Endothelial cell of umbilical vein (primary cell): Measurements from ENCODE around the gene SLC2A2. TPM values are rescaled to one million over a fixed set of nuclear protein-coding genes. Genes with fewer than 3 reads are reported as not detected.

Source experiments
- BruUV-seq: library from RNA; stranded (reverse); fragments of 400-500 nt; replicated peaks from 2 replicates; lab custom pipeline; 2021; lab: Mats Ljungman, UMichigan
- CTCF ChIA-PET: fragments of 300-600, 350-600 bp; sonication (Branson Sonifier 250); formaldehyde crosslinking; loops from one replicate; lab custom pipeline; 2021; ENCODE audit warnings: antibody characterized with exemption, inconsistent platforms; lab: Charles Lee
- POLR2A ChIA-PET: fragments of 300-600, 350-600 bp; sonication (Branson Sonifier 250); formaldehyde crosslinking; loops from one replicate; lab custom pipeline; 2021; ENCODE audit warnings: antibody characterized with exemption, inconsistent platforms; lab: Charles Lee
- DNase-seq: peaks from one replicate; pipeline ENCODE4 v3.0.0-alpha.2; 2011; ENCODE audit warnings: low read depth, low spot score
- FAIRE-seq: peaks from 2 replicates; lab custom pipeline; 2011; peaks lifted over from hg19 to GRCh38; lab: Jason Lieb, UNC
- H2AFZ ChIP-seq: 2 replicates; pipeline ENCODE4 v1.6.0; 2012; ENCODE audit warnings: low read depth, low read length, control low read depth, inconsistent platforms
- H3K27ac ChIP-seq: 2 replicates; pipeline ENCODE4 v1.5.1; 2011; ENCODE audit warnings: low read depth, mild to moderate bottlenecking, control low read depth, low read length, moderate library complexity; ENCODE audit not compliant: insufficient read depth
- H3K27me3 ChIP-seq, 2 experiments: 2 replicates each; pipeline versions ENCODE4 v1.6.0 to v1.6.1; 2011; ENCODE audit warnings: low read length in 2 of 2, mixed read lengths in 1 of 2; ENCODE audit not compliant: control insufficient read depth in 2 of 2, insufficient read depth in 2 of 2
- H3K36me3 ChIP-seq, 2 experiments: 2 replicates in 1 of 2; 3 replicates in 1 of 2; pipeline ENCODE4 v1.5.1; 2011; ENCODE audit warnings: low read length in 2 of 2, mild to moderate bottlenecking in 1 of 2, moderate library complexity in 1 of 2; ENCODE audit not compliant: control insufficient read depth in 2 of 2, insufficient read depth in 2 of 2; ENCODE audit errors: extremely low read depth in 1 of 2
- H3K4me1 ChIP-seq: 3 replicates; pipeline ENCODE4 v1.5.1; 2011; ENCODE audit warnings: mild to moderate bottlenecking, low read length; ENCODE audit not compliant: control insufficient read depth, insufficient read depth; ENCODE audit errors: extremely low read depth
- H3K4me2 ChIP-seq: 2 replicates; pipeline ENCODE4 v1.6.1; 2011; ENCODE audit warnings: low read length, control low read depth, mixed read lengths; ENCODE audit not compliant: insufficient read depth
- H3K4me3 ChIP-seq, 3 experiments: fragments of 200-600 bp in 1 of 3; sonication (generic), shearing (Covaris generic) in 1 of 3; replicated peaks in 1 of 3; 2 replicates each; pipeline ENCODE4 v1.5.1; 2011 to 2016; ENCODE audit warnings: control low read depth in 3 of 3, low read length in 3 of 3, mild to moderate bottlenecking in 2 of 3, inconsistent platforms in 1 of 3, low read depth in 1 of 3, moderate library complexity in 1 of 3; ENCODE audit not compliant: insufficient read depth in 1 of 3
- H3K79me2 ChIP-seq: 2 replicates; pipeline ENCODE4 v1.6.0; 2012; ENCODE audit warnings: low read length, inconsistent platforms; ENCODE audit not compliant: control insufficient read depth, insufficient read depth
- H3K9ac ChIP-seq: replicated peaks from 2 replicates; pipeline ENCODE3; 2011; ENCODE audit warnings: low read length, control low read depth; ENCODE audit not compliant: insufficient read depth; ENCODE audit errors: extremely low read depth
- H3K9me1 ChIP-seq: replicated peaks from 3 replicates; pipeline ENCODE4 v1.6.0; 2011; ENCODE audit warnings: mild to moderate bottlenecking, low read length; ENCODE audit not compliant: control insufficient read depth, insufficient read depth; ENCODE audit errors: extremely low read depth
- H3K9me3 ChIP-seq: replicated peaks from 2 replicates; pipeline ENCODE4 v1.5.1; 2012; ENCODE audit warnings: low read length, inconsistent platforms; ENCODE audit not compliant: control insufficient read depth, insufficient read depth
- H4K20me1 ChIP-seq: replicated peaks from 2 replicates; pipeline ENCODE3; 2011; ENCODE audit warnings: mild to moderate bottlenecking, low read length; ENCODE audit not compliant: control insufficient read depth, insufficient read depth; ENCODE audit errors: extremely low read depth
- CTCF ChIP-seq, 2 donors: IDR thresholded peaks; 1 replicate in 1 of 2; 2 replicates in 1 of 2; pipeline ENCODE4 v1.5.1; 2011; ENCODE audit warnings: low read length in 2 of 2, mild to moderate bottlenecking in 2 of 2, moderate library complexity in 2 of 2, control low read depth in 1 of 2, inconsistent platforms in 1 of 2, low read depth in 1 of 2; ENCODE audit not compliant: insufficient read depth in 1 of 2; ENCODE audit errors: extremely low read depth in 1 of 2
- EZH2 ChIP-seq: IDR thresholded peaks from 2 replicates; pipeline ENCODE4 v1.6.1; 2012; ENCODE audit warnings: borderline replicate concordance, low read depth, mild to moderate bottlenecking, moderate library complexity, low read length, inconsistent platforms; ENCODE audit not compliant: severe bottlenecking
- FOS ChIP-seq: IDR thresholded peaks from 2 replicates; pipeline ENCODE4 v1.6.1; 2011; ENCODE audit warnings: mild to moderate bottlenecking, low read length, moderate library complexity, borderline replicate concordance; ENCODE audit not compliant: insufficient read depth
- GATA2 ChIP-seq: IDR thresholded peaks from 2 replicates; pipeline ENCODE4 v1.7.0; 2011; ENCODE audit warnings: low read depth, mild to moderate bottlenecking, moderate library complexity, mixed read lengths, low read length; ENCODE audit not compliant: insufficient read length, insufficient read depth
- JUN ChIP-seq: IDR thresholded peaks from 2 replicates; pipeline ENCODE4 v1.6.1; 2011; ENCODE audit warnings: borderline replicate concordance, low read depth; ENCODE audit not compliant: insufficient read length, insufficient read depth
- MAX ChIP-seq: IDR thresholded peaks from 2 replicates; pipeline ENCODE4 v1.6.1; 2011; ENCODE audit not compliant: insufficient read depth, insufficient read length
- MYC ChIP-seq: IDR thresholded peaks from one replicate; pipeline ENCODE4 v1.6.1; 2011; ENCODE audit warnings: mild to moderate bottlenecking, low read depth, low read length
- POLR2A ChIP-seq: IDR thresholded peaks from 2 replicates; pipeline ENCODE4 v1.6.1; 2012; ENCODE audit warnings: low read depth, mild to moderate bottlenecking, control low read depth, low read length
- POLR2AphosphoS5 ChIP-seq: IDR thresholded peaks from 2 replicates; pipeline ENCODE4 v1.6.1; 2012; ENCODE audit warnings: low read depth, mild to moderate bottlenecking, control low read depth, low read length, moderate library complexity; ENCODE audit not compliant: insufficient read depth
- dilution Hi-C: fragments of 300-500 bp; cut with MboI; formaldehyde crosslinking; loops from one replicate; pipeline ENCODE4 v1.15.0; 2019; ENCODE audit warnings: low sequenced_read_pairs; ENCODE audit not compliant: extremely low pct_ligation_motif_present
- intact Hi-C: fragments of 100-400 bp; cut with micrococcal nuclease; formaldehyde crosslinking; loops from one replicate; pipeline ENCODE4 v1.10.0; 2022
- polyA plus RNA-seq, 4 experiments: library from polyadenylated mRNA; depleted of rRNA in 3 of 4; stranded (reverse) in 3 of 4; unstranded in 1 of 4; fragments of >200 nt; gene quantifications; 2 replicates each; pipeline versions ENCODE4 v1.2.1 to v1.2.3, GENCODE V29; 2011 to 2012; ENCODE audit warnings: missing spikeins in 1 of 4
- total RNA-seq: library from RNA; stranded (reverse); gene quantifications from 2 replicates; pipeline ENCODE4 v1.2.3, GENCODE V29; 2021

Gene SLC2A2
- total and polyA plus RNA-seq, 2 donors (not counting 3 experiments of a cell fraction or from before 2014, with no cell fraction given) = not detected

GRCh38 chr3:171007316-171007715, 19.2 kb downstream of the SLC2A2 start:
- Histone ChIP-seq H3K4me3 (no peak overlapping the region), H3K9me1 (no peaks in the 10 kb centered on the region), H3K27ac (no peak overlapping the region), H3K4me1 (no peaks in the 10 kb centered on the region), H3K27me3 (peaks cover 0 to 2% of the 10 kb centered on the region in 2 experiments), H3K4me2 (no peak overlapping the region), H3K9me3 (no peaks in the 10 kb centered on the region), H3K36me3 (no peaks in the 10 kb centered on the region), H2AFZ (no peak overlapping the region), H3K79me2 (no peaks in the 10 kb centered on the region), H4K20me1 (no peaks in the 10 kb centered on the region), H3K9ac (no peak overlapping the region)
- FAIRE-seq (no peak), DNase-seq (no peak)
- no peak for TF ChIP-seq POLR2A
- no peak for TF ChIP-seq GATA2
- TF ChIP-seq EZH2 = no peak
- TF ChIP-seq POLR2AphosphoS5 = no peak
- no peak for TF ChIP-seq MAX
- no peak for TF ChIP-seq FOS
- no peak for TF ChIP-seq JUN
- no peak for TF ChIP-seq CTCF (IDR thresholded peaks at IDR 0.05; ENCODE audit: extremely low read depth in 1 of 2, insufficient read depth in 1 of 2, low read depth in 1 of 2, low read length in 2 of 2)
- TF ChIP-seq MYC = no peak
- dilution Hi-C loops = no loop called here
- intact Hi-C loops = no loop called here
- POLR2A ChIA-PET = no interaction called here
- CTCF ChIA-PET = no interaction called here
- BruUV-seq = no TSS peak
